GM12872 (cell line): Measurements from ENCODE around the gene LRRC4.

Source experiments
- TF ChIP-seq, protein P1 (sequence below): IDR thresholded peaks from 3 replicates; pipeline ENCODE4 v1.5.1; 2011; ENCODE audit warnings: low read depth, mild to moderate bottlenecking, low read length, moderate library complexity; ENCODE audit not compliant: insufficient read depth

LRRC4 gene, protein sequence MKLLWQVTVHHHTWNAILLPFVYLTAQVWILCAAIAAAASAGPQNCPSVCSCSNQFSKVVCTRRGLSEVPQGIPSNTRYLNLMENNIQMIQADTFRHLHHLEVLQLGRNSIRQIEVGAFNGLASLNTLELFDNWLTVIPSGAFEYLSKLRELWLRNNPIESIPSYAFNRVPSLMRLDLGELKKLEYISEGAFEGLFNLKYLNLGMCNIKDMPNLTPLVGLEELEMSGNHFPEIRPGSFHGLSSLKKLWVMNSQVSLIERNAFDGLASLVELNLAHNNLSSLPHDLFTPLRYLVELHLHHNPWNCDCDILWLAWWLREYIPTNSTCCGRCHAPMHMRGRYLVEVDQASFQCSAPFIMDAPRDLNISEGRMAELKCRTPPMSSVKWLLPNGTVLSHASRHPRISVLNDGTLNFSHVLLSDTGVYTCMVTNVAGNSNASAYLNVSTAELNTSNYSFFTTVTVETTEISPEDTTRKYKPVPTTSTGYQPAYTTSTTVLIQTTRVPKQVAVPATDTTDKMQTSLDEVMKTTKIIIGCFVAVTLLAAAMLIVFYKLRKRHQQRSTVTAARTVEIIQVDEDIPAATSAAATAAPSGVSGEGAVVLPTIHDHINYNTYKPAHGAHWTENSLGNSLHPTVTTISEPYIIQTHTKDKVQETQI

DNA sequence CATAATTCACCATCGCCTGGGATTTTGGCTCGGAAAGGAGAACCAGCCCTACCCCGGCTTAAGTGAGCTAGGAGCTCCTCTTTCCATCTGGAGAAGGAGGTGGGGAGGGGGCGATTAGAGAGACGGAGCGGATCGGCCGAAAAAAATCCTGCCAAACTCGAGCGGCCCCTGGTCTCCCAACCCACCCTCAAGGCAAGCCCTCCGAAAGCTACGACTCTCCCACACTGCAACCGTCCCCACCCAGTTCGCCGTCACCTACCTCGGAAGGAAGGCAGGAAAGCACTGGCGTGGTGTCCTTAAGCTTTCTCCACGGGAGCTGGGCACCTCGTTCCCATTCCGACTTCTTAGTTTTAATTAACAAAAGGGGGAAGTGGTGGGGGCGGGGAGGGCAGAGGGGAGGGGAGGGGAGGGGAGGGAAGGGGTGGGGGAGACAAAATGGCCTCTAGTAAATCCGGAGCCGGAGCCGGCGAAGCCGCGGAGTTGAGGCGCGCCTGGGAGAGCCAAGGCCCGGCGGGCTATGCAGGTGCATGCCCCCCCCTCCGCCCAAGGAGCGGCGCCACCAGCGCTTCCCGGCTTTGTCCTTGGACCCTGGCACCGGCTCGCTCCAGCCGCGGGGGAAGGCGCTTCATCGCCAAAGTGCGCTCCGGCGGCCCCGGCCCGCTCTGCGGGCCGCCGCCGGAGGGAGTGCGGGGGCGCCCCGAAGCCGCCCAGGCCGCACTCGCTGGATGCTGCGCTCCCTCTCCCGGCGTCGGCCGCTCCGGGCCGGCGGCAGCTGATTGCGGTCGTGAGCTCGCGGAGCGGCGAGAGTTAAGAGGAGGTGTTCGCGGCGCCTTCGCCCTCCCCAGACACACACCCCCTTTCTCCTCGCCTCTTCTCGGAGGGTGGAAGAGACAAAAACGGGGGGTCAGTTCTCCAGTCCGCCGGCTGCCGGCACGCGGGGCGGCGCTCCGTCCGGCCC is at the start of gene LRRC4:
LRRC4 (minus strand) TSS at position 784 of the 958 bp plus-strand sequence. CDS start 797 bp downstream, outside the sequence.
- TF ChIP-seq, protein P1, sequence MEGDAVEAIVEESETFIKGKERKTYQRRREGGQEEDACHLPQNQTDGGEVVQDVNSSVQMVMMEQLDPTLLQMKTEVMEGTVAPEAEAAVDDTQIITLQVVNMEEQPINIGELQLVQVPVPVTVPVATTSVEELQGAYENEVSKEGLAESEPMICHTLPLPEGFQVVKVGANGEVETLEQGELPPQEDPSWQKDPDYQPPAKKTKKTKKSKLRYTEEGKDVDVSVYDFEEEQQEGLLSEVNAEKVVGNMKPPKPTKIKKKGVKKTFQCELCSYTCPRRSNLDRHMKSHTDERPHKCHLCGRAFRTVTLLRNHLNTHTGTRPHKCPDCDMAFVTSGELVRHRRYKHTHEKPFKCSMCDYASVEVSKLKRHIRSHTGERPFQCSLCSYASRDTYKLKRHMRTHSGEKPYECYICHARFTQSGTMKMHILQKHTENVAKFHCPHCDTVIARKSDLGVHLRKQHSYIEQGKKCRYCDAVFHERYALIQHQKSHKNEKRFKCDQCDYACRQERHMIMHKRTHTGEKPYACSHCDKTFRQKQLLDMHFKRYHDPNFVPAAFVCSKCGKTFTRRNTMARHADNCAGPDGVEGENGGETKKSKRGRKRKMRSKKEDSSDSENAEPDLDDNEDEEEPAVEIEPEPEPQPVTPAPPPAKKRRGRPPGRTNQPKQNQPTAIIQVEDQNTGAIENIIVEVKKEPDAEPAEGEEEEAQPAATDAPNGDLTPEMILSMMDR: no peak

- TF ChIP-seq, protein P1: no peak
These were observed 48.9 kb upstream of the LRRC4 start for GRCh38 chr7:128080169-128080568.

GRCh38 chr7:128078309-128078708 is 47.1 kb upstream of the LRRC4 start:
- TF ChIP-seq, protein P1: no peak

DNA sequence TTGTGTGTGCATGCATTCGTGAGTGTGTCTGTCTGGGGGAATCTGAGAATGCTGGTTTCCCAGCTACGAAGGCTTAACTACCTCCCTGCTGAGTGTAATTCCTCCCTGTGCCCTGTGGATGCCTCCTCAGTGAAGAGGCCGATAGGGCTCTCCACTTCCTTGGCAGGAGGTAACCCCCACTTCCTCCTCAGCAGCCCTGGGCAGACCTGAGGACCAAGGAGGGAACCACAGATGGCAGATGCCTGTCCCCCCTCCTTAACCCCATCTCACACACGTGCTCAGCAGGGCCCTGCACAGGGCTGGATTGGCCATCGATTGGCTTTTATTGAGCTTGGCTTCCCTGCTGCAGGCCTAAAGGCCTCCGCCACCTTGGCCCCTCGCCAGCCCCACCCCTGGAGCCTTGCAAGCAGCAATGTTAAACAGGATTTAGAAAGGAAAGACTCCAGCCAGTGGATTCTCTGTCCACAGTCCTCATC is 45.6 kb upstream of the LRRC4 start:
- TF ChIP-seq, protein P1: no peak

DNA sequence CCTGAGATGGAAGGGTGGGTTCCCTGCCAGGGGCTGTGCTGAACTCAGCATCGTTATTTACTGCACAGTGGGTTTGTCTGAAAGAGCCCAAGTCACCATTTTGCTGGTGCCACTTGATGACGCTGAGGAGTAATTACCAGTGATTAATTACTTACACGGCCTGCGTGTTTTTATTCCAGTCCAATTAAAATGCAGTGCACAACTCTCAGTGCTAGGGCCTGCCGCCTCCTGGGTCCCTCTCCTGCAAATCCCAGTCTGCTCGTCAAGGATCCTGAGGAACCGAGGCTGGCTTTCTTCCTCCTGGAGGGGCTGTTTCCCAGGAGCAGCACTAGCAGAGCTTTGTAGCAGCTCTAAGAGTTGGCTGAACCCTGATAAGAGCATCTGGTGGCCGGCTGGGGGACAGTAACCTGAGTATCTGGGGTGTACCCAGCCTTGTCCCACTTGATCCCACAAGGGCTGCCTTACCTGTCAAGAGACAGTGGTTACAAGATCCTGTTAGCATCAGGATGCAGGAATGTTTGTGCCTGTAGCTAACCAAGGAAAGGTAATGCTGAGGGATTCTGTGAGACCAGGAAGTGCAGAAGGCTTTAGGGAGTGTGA is 45.1 kb upstream of the LRRC4 start:
- TF ChIP-seq, protein P1: no peak

DNA sequence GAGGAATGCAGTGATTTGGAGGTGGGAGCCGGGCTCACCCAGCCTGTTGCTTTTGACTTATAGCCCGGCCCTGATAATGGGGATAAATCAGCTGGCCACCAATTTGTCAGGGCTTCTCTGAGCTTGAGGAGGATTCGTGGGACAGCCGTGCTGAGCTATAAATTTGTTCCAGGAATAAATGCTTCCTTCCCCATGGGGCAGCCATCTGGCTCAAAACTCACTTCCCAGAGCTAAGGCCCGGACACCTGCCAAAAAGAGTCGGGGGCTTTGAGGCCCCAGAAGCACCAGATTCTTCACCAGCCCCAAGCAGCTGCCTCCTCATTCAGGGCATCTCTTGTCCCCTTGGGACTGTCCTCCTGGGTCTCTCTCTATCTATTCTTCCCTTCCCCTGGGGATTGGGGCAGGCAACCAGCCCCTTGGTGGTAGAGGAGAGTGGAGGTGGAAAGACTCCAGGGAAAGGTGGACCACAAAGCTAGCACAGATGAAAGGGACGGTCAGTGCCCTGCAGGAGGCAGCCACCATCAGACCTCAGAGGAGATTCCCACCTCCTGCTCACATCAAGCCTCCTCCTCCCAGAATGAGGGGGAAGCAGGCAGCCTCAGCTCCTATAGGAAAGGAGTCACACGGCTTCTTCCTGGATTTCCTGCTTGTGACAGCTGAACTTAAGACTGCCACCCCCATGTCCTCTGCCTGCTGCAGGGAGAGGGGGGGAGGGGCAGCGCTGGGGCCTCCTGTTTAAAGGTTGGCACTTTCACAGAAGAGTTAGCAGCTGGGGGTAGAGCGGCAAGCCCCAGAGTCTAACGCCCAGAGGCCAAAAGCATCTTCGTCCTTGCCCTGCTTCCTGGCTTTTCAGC is 44.2 kb upstream of the LRRC4 start:
- TF ChIP-seq, protein P1: no peak
